Hematopoietic multipotent progenitor cell treated with erythropoietin and hydrocortisone succinate and interleukin-3 and kit ligand, for 6 days (in vitro differentiated cells): ENCODE results near the gene SHB.

Experiments used
- DNase-seq: peaks from one replicate; pipeline ENCODE4 v3.0.0-alpha.2; 2015

Gene SHB

GRCh38 chr9:38003946-38004808, 64.8 kb downstream of the SHB start:
- no peak for DNase-seq

GRCh38 chr9:38003230-38003629, 65.8 kb downstream of the SHB start:
- DNase-seq: no peak

- no peak for DNase-seq
Measured at GRCh38 chr9:38001430-38001829, 67.6 kb downstream of the SHB start.

GRCh38 chr9:38000735-38001134, 68.3 kb downstream of the SHB start:
- DNase-seq: no peak

GRCh38 chr9:38000332-38000731, 68.7 kb downstream of the SHB start:
- DNase-seq: no peak

- DNase-seq: no peak
Measured at GRCh38 chr9:37999588-38000189, 69.3 kb downstream of the SHB start.

GRCh38 chr9:37998881-37999587, 70.0 kb downstream of the SHB start:
- peak; percentile 32 for DNase-seq

GRCh38 chr9:37997636-37998374, 71.2 kb downstream of the SHB start:
- peak; percentile 28 for DNase-seq

GRCh38 chr9:37996819-37997217, 72.2 kb downstream of the SHB start:
- DNase-seq: no peak

GRCh38 chr9:37995961-37996818, 72.8 kb downstream of the SHB start:
- DNase-seq: peak; percentile 39

- no peak for DNase-seq
Measured at GRCh38 chr9:37995348-37995737, 73.7 kb downstream of the SHB start.

GRCh38 chr9:37994639-37995347, 74.2 kb downstream of the SHB start:
- DNase-seq: peak; percentile 81

GRCh38 chr9:37992924-37993349, 76.1 kb downstream of the SHB start:
- DNase-seq: peak; percentile 65

GRCh38 chr9:37990404-37991015, 78.5 kb downstream of the SHB start:
- no peak for DNase-seq

- no peak for DNase-seq
Measured at GRCh38 chr9:37989701-37990100, 79.3 kb downstream of the SHB start.

- no peak for DNase-seq
Measured at GRCh38 chr9:37988602-37989001, 80.4 kb downstream of the SHB start.

GRCh38 chr9:37988041-37988440, 81.0 kb downstream of the SHB start:
- no peak for DNase-seq

- no peak for DNase-seq
Measured at GRCh38 chr9:37987467-37987981, 81.5 kb downstream of the SHB start.

- no peak for DNase-seq
Measured at GRCh38 chr9:37986771-37987258, 82.2 kb downstream of the SHB start.

- DNase-seq: no peak
Measured at GRCh38 chr9:37986001-37986400, 83.0 kb downstream of the SHB start.
